PC-3 (cell line): ENCODE measurements around the gene CD300LG. TPM values are rescaled to one million over a fixed set of nuclear protein-coding genes. Genes with fewer than 3 reads are reported as not detected.

Experiments
- ATAC-seq: fragments of 200-7000 bp; cut with Tn5 transposase; 2 replicates; pipeline ENCODE4 v1.9.1; 2020; ENCODE audit warnings: mild to moderate bottlenecking, moderate library complexity
- BruUV-seq: library from RNA; stranded (reverse); fragments of 400-500 nt; replicated peaks from 2 replicates; lab custom pipeline; 2021; lab: Mats Ljungman, UMichigan
- CTCF ChIA-PET: fragments of 300-600 bp; sonication (Branson Sonifier 250); formaldehyde crosslinking; loops from one replicate; lab custom pipeline; 2022; ENCODE audit warnings: antibody characterized with exemption; lab: Charles Lee
- POLR2A ChIA-PET: fragments of 300-600 bp; sonication (Branson Sonifier 250); formaldehyde crosslinking; loops from one replicate; lab custom pipeline; 2022; ENCODE audit warnings: antibody characterized with exemption; ENCODE audit not compliant: unreplicated experiment; lab: Charles Lee
- DNase-seq: peaks from one replicate; pipeline ENCODE4 v3.0.0-alpha.2; 2015
- H2AFZ ChIP-seq: fragments of 300-600 bp; sonication (generic); 2 replicates; pipeline ENCODE4 v1.6.0; 2016; ENCODE audit warnings: antibody characterized with exemption, low read length
- H3F3A ChIP-seq: fragments of 300-600 bp; sonication (generic); one replicate; pipeline ENCODE4 v1.6.0; 2017; ENCODE audit warnings: antibody characterized with exemption, low read length, control low read depth, mild to moderate bottlenecking; ENCODE audit not compliant: unreplicated experiment
- H3K27ac ChIP-seq: fragments of 300-600 bp; sonication (generic); 2 replicates; pipeline ENCODE4 v1.5.1; 2016; ENCODE audit warnings: mild to moderate bottlenecking, low read length
- H3K27me3 ChIP-seq: fragments of 300-600 bp; sonication (generic); 2 replicates; pipeline ENCODE4 v1.6.1; 2016; ENCODE audit warnings: low read length, mixed read lengths
- H3K36me3 ChIP-seq: fragments of 300-600 bp; sonication (generic); 2 replicates; pipeline ENCODE4 v1.6.1; 2016; ENCODE audit warnings: low read depth, mixed run types, low read length, mixed read lengths
- H3K4me1 ChIP-seq: fragments of 300-600 bp; sonication (generic); 2 replicates; pipeline ENCODE4 v1.5.1; 2016; ENCODE audit warnings: low read length; ENCODE audit not compliant: insufficient read depth
- H3K4me2 ChIP-seq: fragments of 300-600 bp; sonication (generic); 2 replicates; pipeline ENCODE4 v1.6.0; 2016; ENCODE audit warnings: low read length
- H3K4me3 ChIP-seq: fragments of 300-600 bp; sonication (generic); 2 replicates; pipeline ENCODE4 v1.5.1; 2016; ENCODE audit warnings: mild to moderate bottlenecking, low read length, mixed read lengths
- H3K79me2 ChIP-seq: fragments of 300-600 bp; sonication (generic); 2 replicates; pipeline ENCODE4 v1.6.1; 2017; ENCODE audit warnings: low read length, mixed read lengths
- H3K9ac ChIP-seq: fragments of 300-600 bp; sonication (generic); 2 replicates; pipeline ENCODE4 v1.6.0; 2016; ENCODE audit warnings: mild to moderate bottlenecking, low read length
- H3K9me2 ChIP-seq: fragments of 300-600 bp; sonication (generic); replicated peaks from 2 replicates; pipeline ENCODE4 v1.6.1; 2016; ENCODE audit warnings: mixed run types, low read length, mixed read lengths
- H3K9me3 ChIP-seq: fragments of 300-600 bp; sonication (generic); 2 replicates; pipeline ENCODE4 v1.6.1; 2016; ENCODE audit warnings: low read length, mixed read lengths
- H4K20me1 ChIP-seq: fragments of 300-600 bp; sonication (generic); 2 replicates; pipeline ENCODE4 v1.6.1; 2016; ENCODE audit warnings: low read length, mixed read lengths
- EZH2 ChIP-seq: fragments of 300-600 bp; sonication (generic); IDR thresholded peaks from one replicate; pipeline ENCODE4 v1.6.1; 2017; ENCODE audit warnings: antibody characterized with exemption, mild to moderate bottlenecking, low read length; ENCODE audit not compliant: unreplicated experiment
- EZH2phosphoT487 ChIP-seq: fragments of 300-600 bp; sonication (generic); IDR thresholded peaks from 2 replicates; pipeline ENCODE4 v1.6.1; 2018; ENCODE audit warnings: mild to moderate bottlenecking, antibody characterized with exemption, low read length, borderline replicate concordance
- intact Hi-C: fragments of 100-400 bp; cut with micrococcal nuclease; formaldehyde crosslinking; loops from 2 replicates; pipeline ENCODE4 v1.9.0; 2023
- total RNA-seq: library from RNA; depleted of rRNA; stranded (reverse); fragments of >200 nt; gene quantifications from 2 replicates; pipeline ENCODE4 v1.2.3, GENCODE V29; 2014; rRNA removed
- TF ChIP-seq, protein P1 (sequence below): fragments of 300-600 bp; sonication (generic); conservative IDR thresholded peaks from 2 replicates; pipeline ENCODE4 v1.5.1; 2017; ENCODE audit warnings: antibody characterized with exemption, low read depth, mild to moderate bottlenecking, low read length

CD300LG gene
- total RNA-seq, 1 experiment from 2014 or later = not detected

DNA sequence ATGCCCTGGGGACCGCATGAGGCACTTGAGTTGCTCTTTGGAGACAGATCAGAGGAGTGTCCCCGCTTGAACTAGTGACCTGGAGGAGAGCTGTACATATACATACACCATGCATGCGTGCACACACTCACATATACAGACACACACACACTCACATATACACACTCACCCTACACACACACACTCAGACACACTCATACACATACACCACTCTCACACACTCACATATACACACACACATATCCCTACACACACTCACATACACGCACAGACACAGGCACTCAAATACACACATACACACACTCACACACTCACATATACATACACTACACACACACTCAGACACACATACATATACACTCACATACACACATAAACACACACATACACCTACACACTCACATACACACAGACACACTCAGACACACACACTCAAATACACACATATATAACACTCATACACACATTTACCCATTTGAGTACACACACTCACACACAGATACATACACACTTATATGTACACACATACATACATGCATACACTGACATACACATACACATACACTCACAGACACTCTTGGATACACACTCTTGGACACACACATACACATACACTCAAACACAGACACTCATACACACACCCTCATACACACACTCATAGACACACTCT lies 65.8 kb downstream of the CD300LG start:
- Histone ChIP-seq H4K20me1 (no peaks in the 10 kb centered on the region), H3K4me2 (no peak overlapping the region), H3K27ac (no peak overlapping the region), H3K4me1 (no peaks in the 10 kb centered on the region), H3K9me3 (no peaks in the 10 kb centered on the region), H3K27me3 (peaks cover 31% of the 10 kb centered on the region), H3K36me3 (no peaks in the 10 kb centered on the region), H3K9ac (no peak overlapping the region), H3K79me2 (no peaks in the 10 kb centered on the region), H3K4me3 (no peak overlapping the region), H2AFZ (no peak overlapping the region), H3K9me2 (no peaks in the 10 kb centered on the region), H3F3A (no peaks in the 10 kb centered on the region)
- no TSS peak for BruUV-seq
- intact Hi-C loops = no loop called here
- ATAC-seq = no peak
- ChIA-PET CTCF (no interaction called here), POLR2A (no interaction called here)
- DNase-seq = no peak
- TF ChIP-seq EZH2 = no peak
- no peak for TF ChIP-seq EZH2phosphoT487
- TF ChIP-seq, protein P1, sequence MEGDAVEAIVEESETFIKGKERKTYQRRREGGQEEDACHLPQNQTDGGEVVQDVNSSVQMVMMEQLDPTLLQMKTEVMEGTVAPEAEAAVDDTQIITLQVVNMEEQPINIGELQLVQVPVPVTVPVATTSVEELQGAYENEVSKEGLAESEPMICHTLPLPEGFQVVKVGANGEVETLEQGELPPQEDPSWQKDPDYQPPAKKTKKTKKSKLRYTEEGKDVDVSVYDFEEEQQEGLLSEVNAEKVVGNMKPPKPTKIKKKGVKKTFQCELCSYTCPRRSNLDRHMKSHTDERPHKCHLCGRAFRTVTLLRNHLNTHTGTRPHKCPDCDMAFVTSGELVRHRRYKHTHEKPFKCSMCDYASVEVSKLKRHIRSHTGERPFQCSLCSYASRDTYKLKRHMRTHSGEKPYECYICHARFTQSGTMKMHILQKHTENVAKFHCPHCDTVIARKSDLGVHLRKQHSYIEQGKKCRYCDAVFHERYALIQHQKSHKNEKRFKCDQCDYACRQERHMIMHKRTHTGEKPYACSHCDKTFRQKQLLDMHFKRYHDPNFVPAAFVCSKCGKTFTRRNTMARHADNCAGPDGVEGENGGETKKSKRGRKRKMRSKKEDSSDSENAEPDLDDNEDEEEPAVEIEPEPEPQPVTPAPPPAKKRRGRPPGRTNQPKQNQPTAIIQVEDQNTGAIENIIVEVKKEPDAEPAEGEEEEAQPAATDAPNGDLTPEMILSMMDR = no peak

Other genes with a start within 250 kb of the CD300LG start
- gene MEOX1, start 185.3 kb upstream of the CD300LG start, total RNA-seq = 0.84 TPM in 1 of 2 replicates, not detected in the other
- not detected in 2 replicates for gene SOST, start 88.4 kb upstream of the CD300LG start, total RNA-seq
- 48.6 and 50.7 TPM in 2 replicates for gene DUSP3, start 68.2 kb upstream of the CD300LG start, total RNA-seq
- 0.12 and 0.29 TPM in 2 replicates for gene CFAP97D1, start 66.7 kb upstream of the CD300LG start, total RNA-seq
- gene MPP3, start 14.0 kb upstream of the CD300LG start, total RNA-seq = 34.3 and 46.8 TPM in 2 replicates
- 7.7 and 8.2 TPM in 2 replicates for gene MPP2, start 60.4 kb downstream of the CD300LG start, total RNA-seq
- not detected in 2 replicates for gene PPY, start 95.3 kb downstream of the CD300LG start, total RNA-seq
- gene PYY, start 106.8 kb downstream of the CD300LG start, total RNA-seq = not detected in 2 replicates
- gene NAGS, start 157.4 kb downstream of the CD300LG start, total RNA-seq = 13.5 and 14.3 TPM in 2 replicates
- gene TMEM101, start 167.8 kb downstream of the CD300LG start, total RNA-seq = 75.5 and 85.8 TPM in 2 replicates
- 118 and 123 TPM in 2 replicates for gene LSM12, start 219.5 kb downstream of the CD300LG start, total RNA-seq
- gene G6PC3, start 223.6 kb downstream of the CD300LG start, total RNA-seq = 60.1 and 69.5 TPM in 2 replicates